Measurements from ENCODE around the gene SMAD5.

DNA sequence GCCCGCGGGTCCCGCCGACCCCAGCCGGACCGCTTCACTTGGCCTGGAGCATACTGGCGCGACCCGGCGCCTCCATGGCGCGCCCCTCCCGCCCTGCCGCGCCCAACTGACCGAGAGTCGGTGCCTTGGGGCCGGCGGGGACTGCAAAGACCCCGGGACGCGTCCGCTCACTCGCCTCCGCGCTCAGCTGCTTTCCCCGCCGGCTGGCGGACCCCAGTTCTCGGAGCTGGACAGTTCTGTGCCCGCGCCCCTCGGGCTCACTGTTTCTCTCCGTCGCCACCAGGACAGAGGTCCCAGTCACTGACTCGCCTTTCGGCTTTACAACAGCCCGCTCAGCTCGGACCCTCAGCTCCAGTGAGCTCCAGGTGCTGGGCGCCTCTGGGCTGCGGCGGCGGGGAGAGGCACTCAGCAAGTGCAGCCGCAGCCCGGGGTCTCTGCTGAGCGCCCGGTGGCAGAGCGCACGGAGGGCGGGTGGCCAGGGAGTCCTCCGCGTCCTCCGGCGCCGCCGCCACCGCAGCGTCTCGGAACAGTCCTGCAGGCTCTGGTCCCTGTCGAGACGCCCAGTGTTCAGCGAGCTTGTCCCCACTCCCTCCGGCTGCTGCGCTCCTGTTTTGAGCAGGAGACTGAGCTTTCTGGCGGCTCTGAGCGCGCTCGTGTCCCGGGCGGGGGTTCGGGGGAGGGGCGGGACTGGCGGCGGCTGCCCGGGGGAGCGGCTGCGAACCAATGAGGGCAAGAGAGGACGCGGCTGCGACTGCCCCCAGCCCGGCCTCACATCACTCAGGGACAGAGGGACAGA is 60.1 kb downstream of the SMAD5 start, which contains the start of gene SMIM32:
- no peak for TF ChIP-seq POLR2A (IDR thresholded peaks at IDR 0.05)
- TF ChIP-seq, protein P1, sequence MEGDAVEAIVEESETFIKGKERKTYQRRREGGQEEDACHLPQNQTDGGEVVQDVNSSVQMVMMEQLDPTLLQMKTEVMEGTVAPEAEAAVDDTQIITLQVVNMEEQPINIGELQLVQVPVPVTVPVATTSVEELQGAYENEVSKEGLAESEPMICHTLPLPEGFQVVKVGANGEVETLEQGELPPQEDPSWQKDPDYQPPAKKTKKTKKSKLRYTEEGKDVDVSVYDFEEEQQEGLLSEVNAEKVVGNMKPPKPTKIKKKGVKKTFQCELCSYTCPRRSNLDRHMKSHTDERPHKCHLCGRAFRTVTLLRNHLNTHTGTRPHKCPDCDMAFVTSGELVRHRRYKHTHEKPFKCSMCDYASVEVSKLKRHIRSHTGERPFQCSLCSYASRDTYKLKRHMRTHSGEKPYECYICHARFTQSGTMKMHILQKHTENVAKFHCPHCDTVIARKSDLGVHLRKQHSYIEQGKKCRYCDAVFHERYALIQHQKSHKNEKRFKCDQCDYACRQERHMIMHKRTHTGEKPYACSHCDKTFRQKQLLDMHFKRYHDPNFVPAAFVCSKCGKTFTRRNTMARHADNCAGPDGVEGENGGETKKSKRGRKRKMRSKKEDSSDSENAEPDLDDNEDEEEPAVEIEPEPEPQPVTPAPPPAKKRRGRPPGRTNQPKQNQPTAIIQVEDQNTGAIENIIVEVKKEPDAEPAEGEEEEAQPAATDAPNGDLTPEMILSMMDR (IDR thresholded peaks at IDR 0.05) = no peak
